GM19099 (cell line): ENCODE results near the gene RDH13.

Source experiments
- POLR2A ChIP-seq: IDR thresholded peaks from 3 replicates; pipeline ENCODE4 v1.6.1; 2011; ENCODE audit warnings: low read depth; ENCODE audit not compliant: insufficient read length; ENCODE audit errors: extremely low read depth

RDH13 gene

GRCh38 chr19:55070466-55071128 is 7.6 kb upstream of the RDH13 start:
- no peak for TF ChIP-seq POLR2A

GRCh38 chr19:55069865-55070197 is 6.9 kb upstream of the RDH13 start:
- no peak for TF ChIP-seq POLR2A

- no peak for TF ChIP-seq POLR2A
Observed at GRCh38 chr19:55068950-55069864, 6.3 kb upstream of the RDH13 start.

DNA sequence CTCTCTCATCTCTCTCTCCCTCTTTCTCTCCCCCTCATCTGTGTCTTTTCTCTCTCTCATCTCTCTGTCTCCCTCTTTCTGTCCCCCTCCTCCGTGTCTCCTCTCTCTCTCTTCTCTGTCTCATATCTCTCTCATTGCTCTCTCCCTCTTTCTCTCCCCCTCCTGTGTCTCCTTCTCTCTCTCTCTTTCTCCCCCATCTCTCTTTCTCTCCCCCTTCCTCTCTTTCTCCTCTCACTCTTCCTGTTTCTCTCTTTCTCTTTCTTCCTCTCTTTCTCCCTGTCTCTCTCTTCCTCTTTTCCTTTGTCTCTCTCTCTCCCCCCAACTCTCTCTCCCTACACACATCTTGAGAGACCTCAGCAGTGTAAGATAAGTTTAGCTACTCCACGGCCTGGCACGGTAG is 4.9 kb upstream of the RDH13 start:
- TF ChIP-seq POLR2A = no peak

DNA sequence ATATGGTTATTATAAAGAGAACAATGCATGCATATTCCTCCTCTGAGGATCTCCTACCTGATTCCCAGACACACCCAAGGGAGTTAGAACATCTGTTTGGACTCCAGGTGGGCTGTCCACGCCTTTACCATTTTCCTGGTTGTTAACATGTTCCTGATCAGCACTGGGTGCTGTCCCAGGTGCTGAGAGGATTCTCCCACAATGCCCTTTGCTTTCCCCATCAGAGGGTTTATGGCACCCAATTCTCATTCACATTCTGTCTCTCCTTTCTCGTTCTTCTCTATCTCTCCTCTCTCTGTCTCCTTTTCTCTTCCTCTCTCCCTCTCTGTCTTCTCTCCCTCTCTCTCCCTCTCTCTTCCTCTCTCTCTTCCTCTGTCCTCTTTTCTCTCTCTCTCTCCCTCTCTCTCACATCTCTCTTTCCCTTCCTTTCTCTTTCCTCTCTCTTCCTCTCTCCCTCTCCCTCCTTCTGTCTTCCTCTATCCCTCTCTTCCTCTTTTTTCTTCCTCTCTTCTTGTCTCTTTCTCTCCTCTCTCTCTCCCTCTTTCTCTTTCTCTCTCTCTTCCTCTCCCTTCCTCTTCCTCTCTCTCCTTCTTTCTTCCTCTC is 3.3 kb upstream of the RDH13 start:
- no peak for TF ChIP-seq POLR2A

GRCh38 chr19:55063492-55063843 is 520 bp upstream of the RDH13 start:
- no peak for TF ChIP-seq POLR2A

DNA sequence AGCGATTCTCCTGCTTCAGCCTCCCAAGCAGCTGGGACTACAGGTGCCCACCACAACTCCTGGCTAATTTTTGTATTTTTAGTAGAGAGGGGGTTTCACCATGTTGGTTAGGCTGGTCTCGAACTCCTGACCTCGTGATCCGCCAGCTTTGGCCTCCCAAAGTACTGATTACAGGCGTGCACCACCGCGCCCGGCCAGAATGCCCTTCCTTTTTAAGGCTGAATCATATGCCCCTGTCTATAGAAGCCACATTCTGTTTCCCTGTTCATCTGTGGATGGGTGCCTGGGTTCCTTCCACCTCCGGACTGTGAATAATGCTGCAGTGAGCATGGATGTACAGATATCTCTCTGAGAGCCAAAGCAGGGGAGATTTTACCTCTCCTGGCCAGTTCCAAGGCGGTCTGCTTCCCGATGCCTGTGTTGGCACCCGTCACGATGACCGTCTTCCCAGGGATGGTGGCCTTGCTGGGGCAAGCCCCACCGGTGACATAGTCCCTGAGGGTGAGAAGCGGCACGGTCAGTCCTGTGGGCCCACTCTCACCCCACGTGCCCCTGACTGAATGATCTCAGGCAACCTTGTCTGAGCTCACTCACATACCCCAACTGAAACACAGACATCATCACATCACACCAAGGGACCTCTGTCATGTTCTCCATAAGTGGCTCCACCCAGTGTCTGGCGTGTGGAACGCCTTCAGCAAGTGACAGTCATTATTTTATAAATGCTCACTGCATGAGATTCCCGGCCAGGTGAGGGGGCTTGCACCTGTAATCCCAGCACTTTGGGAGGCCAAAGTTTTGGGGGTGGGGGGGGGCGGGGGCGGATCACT is 4.0 kb downstream of the RDH13 start:
- no peak for TF ChIP-seq POLR2A

DNA sequence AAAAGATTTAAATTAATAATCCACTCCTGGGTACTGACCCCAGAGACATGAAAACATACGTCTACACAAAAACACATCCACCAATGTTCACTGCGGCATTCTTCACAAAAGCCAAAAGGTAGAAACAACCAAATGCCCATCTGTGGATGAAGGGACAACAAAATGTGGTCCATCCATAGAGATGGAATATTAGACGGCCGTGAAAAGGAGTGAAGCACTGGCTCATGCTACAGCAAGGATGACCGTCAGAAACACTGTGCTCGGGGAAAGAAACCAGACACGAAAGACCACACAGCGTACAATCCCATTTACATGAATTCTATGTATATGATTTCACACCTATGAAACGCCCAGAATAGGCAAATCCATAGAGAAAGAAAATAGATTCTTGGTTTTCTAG is 6.1 kb downstream of the RDH13 start:
- TF ChIP-seq POLR2A = no peak

- no peak for TF ChIP-seq POLR2A
Observed at GRCh38 chr19:55053735-55054134, 9.2 kb downstream of the RDH13 start.

GRCh38 chr19:55050749-55051532 is 12.0 kb downstream of the RDH13 start:
- TF ChIP-seq POLR2A = no peak

GRCh38 chr19:55048446-55048845 is 14.5 kb downstream of the RDH13 start:
- TF ChIP-seq POLR2A = no peak

GRCh38 chr19:55047951-55048350 is 15.0 kb downstream of the RDH13 start:
- no peak for TF ChIP-seq POLR2A

DNA sequence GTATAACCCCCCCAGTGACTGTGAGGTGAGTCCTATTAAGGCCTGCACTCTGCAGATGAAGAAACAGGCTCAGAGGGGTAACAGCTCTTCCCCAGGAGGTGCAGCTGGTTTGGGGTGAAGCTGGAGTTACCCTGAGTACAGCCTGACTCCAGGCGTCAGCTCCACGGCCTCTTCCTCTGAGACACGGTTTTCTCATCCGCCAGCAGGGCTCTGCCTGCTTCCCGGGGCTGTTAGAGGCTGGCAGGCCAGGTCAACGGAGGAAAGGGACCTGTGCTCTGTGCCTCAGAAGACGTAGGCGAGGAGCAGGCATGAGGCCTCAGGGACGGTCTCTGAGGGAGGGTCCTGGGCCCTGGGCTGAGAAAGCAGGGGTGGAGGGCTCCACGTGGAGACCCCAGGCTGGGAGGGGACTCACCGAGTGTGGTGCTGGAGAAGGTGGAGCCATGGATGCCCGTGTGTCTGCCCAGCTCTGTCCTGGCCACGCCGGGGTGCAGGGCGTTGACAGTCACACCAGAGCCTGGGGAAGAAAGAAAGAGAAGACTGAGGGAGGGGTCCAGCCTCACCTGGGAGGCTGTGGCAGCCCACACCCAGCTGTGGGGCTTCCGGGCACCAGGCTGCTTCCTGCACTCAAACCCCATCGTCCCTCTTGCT is 15.8 kb downstream of the RDH13 start:
- no peak for TF ChIP-seq POLR2A
